ENCODE data around the gene COX6B2. TPM values are rescaled to one million over a fixed set of nuclear protein-coding genes. Genes with fewer than 3 reads are reported as not detected.
A peak's percentile ranks its signal among the peaks of the same experiment; 100 is the strongest.

COX6B2 gene
- total RNA-seq, 1 donor from 2014 or later = not detected

GRCh38 chr19:55391191-55391670 is 36.7 kb upstream of the COX6B2 start:
- TF ChIP-seq EZH2 (IDR thresholded peaks at IDR 0.05) (no peak), EZH2phosphoT487 (IDR thresholded peaks at IDR 0.05) (no peak)
- no peak overlapping the region for H3K4me3 Mint-ChIP-seq
- H3K9me3 Mint-ChIP-seq = no peaks in the 10 kb centered on the region
- H3K79me2 ChIP-seq (ENCODE audit: low read depth) = peaks cover 28% of the 10 kb centered on the region
- H3K4me2 ChIP-seq = no peak overlapping the region
- H3F3A ChIP-seq (ENCODE audit: low read depth) = peaks cover 64% of the 10 kb centered on the region
- no peak overlapping the region for H3K9ac ChIP-seq
- no peak overlapping the region for H2AFZ ChIP-seq (replicated peaks)
- no peaks in the 10 kb centered on the region for H3K27me3 ChIP-seq
- no peaks in the 10 kb centered on the region for H3K9me3 ChIP-seq (ENCODE audit: low read depth)
- H3K36me3 ChIP-seq = no peaks in the 10 kb centered on the region
- H3K27me3 Mint-ChIP-seq (ENCODE audit: insufficient read depth, low read depth) = peaks cover 2% of the 10 kb centered on the region
- H3K27ac Mint-ChIP-seq = no peak overlapping the region
- H3K4me1 Mint-ChIP-seq = peaks cover 44% of the 10 kb centered on the region
- H3K36me3 Mint-ChIP-seq = peaks cover 15% of the 10 kb centered on the region
- H3K4me3 ChIP-seq = no peak overlapping the region
- peaks cover 71% of the 10 kb centered on the region for H4K20me1 ChIP-seq (ENCODE audit: low read depth)
- no peak overlapping the region for H3K27ac ChIP-seq
- H3K4me1 ChIP-seq = peaks cover 29% of the 10 kb centered on the region
- no peak for DNase-seq (ENCODE audit: low spot score)

- Histone ChIP-seq H3K9me3 (ENCODE audit: low read depth) (no peaks in the 10 kb centered on the region), H2AFZ (replicated peaks) (no peak overlapping the region), H4K20me1 (ENCODE audit: low read depth) (peaks cover 75% of the 10 kb centered on the region), H3K27ac (no peak overlapping the region), H3K36me3 (no peaks in the 10 kb centered on the region), H3K9ac (no peak overlapping the region), H3K4me2 (no peak overlapping the region), H3F3A (ENCODE audit: low read depth) (peaks cover 67% of the 10 kb centered on the region), H3K27me3 (no peaks in the 10 kb centered on the region), H3K4me3 (no peak overlapping the region), H3K79me2 (ENCODE audit: low read depth) (peaks cover 32% of the 10 kb centered on the region), H3K4me1 (peaks cover 29% of the 10 kb centered on the region)
- Mint-ChIP-seq H3K4me3 (peak overlapping the region; percentile 42), H3K27ac (no peak overlapping the region), H3K36me3 (peaks cover 15% of the 10 kb centered on the region), H3K27me3 (ENCODE audit: insufficient read depth, low read depth) (peaks cover 3% of the 10 kb centered on the region), H3K4me1 (peaks cover 50% of the 10 kb centered on the region), H3K9me3 (no peaks in the 10 kb centered on the region)
- DNase-seq (ENCODE audit: low spot score) = no peak
- no peak for TF ChIP-seq EZH2 (IDR thresholded peaks at IDR 0.05)
- no peak for TF ChIP-seq EZH2phosphoT487 (IDR thresholded peaks at IDR 0.05)
- TF ChIP-seq CTCF (IDR thresholded peaks at IDR 0.05) = no peak
These were observed 36.0 kb upstream of the COX6B2 start for GRCh38 chr19:55390461-55390880.

GRCh38 chr19:55389386-55390317 is 35.1 kb upstream of the COX6B2 start:
- no peaks in the 10 kb centered on the region for H3K9me3 ChIP-seq (ENCODE audit: low read depth)
- H3K79me2 ChIP-seq (ENCODE audit: low read depth) = peaks cover 32% of the 10 kb centered on the region
- peaks cover 75% of the 10 kb centered on the region for H3F3A ChIP-seq (ENCODE audit: low read depth)
- no peak overlapping the region for H3K9ac ChIP-seq
- Mint-ChIP-seq H3K4me3 (peak overlapping the region; percentile 67), H3K4me1 (peaks cover 52% of the 10 kb centered on the region), H3K27ac (peak overlapping the region; percentile 88), H3K9me3 (no peaks in the 10 kb centered on the region), H3K36me3 (peaks cover 15% of the 10 kb centered on the region), H3K27me3 (ENCODE audit: insufficient read depth, low read depth) (peaks cover 7% of the 10 kb centered on the region)
- no peak overlapping the region for H2AFZ ChIP-seq (replicated peaks)
- H3K4me1 ChIP-seq = peaks cover 33% of the 10 kb centered on the region
- TF ChIP-seq EZH2phosphoT487 (IDR thresholded peaks at IDR 0.05) (no peak), EZH2 (IDR thresholded peaks at IDR 0.05) (no peak), CTCF (IDR thresholded peaks at IDR 0.05) (no peak)
- H3K36me3 ChIP-seq = no peaks in the 10 kb centered on the region
- H3K4me2 ChIP-seq = no peak overlapping the region
- H3K4me3 ChIP-seq = no peak overlapping the region
- H3K27ac ChIP-seq = no peak overlapping the region
- DNase-seq (ENCODE audit: low spot score) = no peak
- H4K20me1 ChIP-seq (ENCODE audit: low read depth) = peaks cover 75% of the 10 kb centered on the region
- no peaks in the 10 kb centered on the region for H3K27me3 ChIP-seq
